ENCODE data around the gene ANKRD13D. TPM values are rescaled to one million over a fixed set of nuclear protein-coding genes. Genes with fewer than 3 reads are reported as not detected.

ANKRD13D gene
- total RNA-seq, 1 donor from 2014 or later = 40.8 TPM

DNA sequence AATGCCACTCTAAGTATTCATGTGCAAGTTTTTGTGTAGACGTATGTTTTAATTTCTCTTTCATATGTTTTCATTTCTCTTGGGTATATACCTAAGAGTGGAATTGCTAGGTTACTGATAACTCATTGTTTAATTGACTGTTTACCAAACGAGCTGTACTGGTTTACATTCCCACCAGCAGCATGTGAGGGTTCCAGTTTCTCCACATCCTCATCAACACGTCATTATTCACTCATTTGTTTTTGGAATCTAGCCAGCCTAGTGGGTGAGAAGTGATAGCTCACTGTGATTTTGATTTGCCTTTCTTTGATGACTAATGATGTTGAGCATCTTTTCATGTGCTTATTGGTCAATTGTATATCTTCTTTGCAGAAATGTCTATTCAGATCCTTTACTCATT is 4.0 kb downstream of the ANKRD13D start:
- no peaks in the 10 kb centered on the region for H3K27me3 Mint-ChIP-seq (ENCODE audit: low read depth, unreplicated experiment)
- Histone ChIP-seq H3K4me3 (ENCODE audit: insufficient read depth, low read depth, low read length) (no peak overlapping the region), H3K27me3 (ENCODE audit: insufficient read depth, low read length) (no peaks in the 10 kb centered on the region), H3K9me3 (ENCODE audit: insufficient read depth, low read depth, low read length) (peaks cover 3% of the 10 kb centered on the region), H3K4me2 (ENCODE audit: low read length) (peak overlapping the region; percentile 45), H2AFZ (ENCODE audit: low read depth, low read length) (no peak overlapping the region), H3K4me1 (ENCODE audit: insufficient read depth, low read length) (peaks cover 30% of the 10 kb centered on the region), H3K9ac (ENCODE audit: low read length) (no peak overlapping the region), H3K27ac (ENCODE audit: low read depth, low read length) (peak overlapping the region; percentile 25), H3K36me3 (ENCODE audit: insufficient read depth, low read length) (peaks cover 24% of the 10 kb centered on the region), H3K79me2 (ENCODE audit: insufficient read depth, low read length) (peaks cover 62% of the 10 kb centered on the region), H4K20me1 (ENCODE audit: insufficient read depth, low read length) (peaks cover 45% of the 10 kb centered on the region)
- peaks cover 7% of the 10 kb centered on the region for H3K4me1 Mint-ChIP-seq (ENCODE audit: low read depth, unreplicated experiment)
- peaks cover 36% of the 10 kb centered on the region for H3K36me3 Mint-ChIP-seq (ENCODE audit: low read depth, unreplicated experiment)
- peaks cover 9% of the 10 kb centered on the region for H3K9me3 Mint-ChIP-seq (ENCODE audit: unreplicated experiment)
- FAIRE-seq = no peak
- no peak overlapping the region for H3K27ac Mint-ChIP-seq (ENCODE audit: unreplicated experiment)
- no peak overlapping the region for H3K4me3 Mint-ChIP-seq (ENCODE audit: unreplicated experiment)
- DNase-seq (ENCODE audit: low read depth) = peak; percentile 58
- TF ChIP-seq CTCF (IDR thresholded peaks at IDR 0.05; ENCODE audit: insufficient read depth, low read depth, low read length) (no peak), EZH2 (IDR thresholded peaks at IDR 0.05; ENCODE audit: insufficient read depth, low read length) (no peak)

DNA sequence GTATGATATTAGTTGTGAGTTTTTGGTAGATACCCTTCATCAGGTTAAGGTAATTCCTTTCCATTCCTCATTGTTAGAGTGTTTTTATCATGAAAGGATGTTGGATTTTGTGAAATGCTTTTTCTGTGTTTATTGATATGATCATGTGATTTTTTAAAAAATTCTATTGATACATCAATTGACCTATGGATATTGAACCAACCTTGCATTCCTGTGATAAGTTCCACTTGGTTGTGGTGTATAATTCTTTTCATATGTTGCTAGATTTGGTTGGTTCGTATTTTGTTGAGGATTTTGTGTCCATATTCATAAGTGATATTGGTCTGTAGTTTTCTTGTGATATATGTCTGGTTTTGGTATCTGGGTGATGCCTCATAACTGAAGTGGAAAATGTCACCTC is 6.7 kb downstream of the ANKRD13D start:
- no peak overlapping the region for H3K4me2 ChIP-seq (ENCODE audit: low read length)
- H3K4me1 ChIP-seq (ENCODE audit: insufficient read depth, low read length) = peaks cover 16% of the 10 kb centered on the region
- Mint-ChIP-seq H3K4me1 (ENCODE audit: low read depth, unreplicated experiment) (peaks cover 4% of the 10 kb centered on the region), H3K27me3 (ENCODE audit: low read depth, unreplicated experiment) (no peaks in the 10 kb centered on the region), H3K9me3 (ENCODE audit: unreplicated experiment) (peaks cover 9% of the 10 kb centered on the region), H3K36me3 (ENCODE audit: low read depth, unreplicated experiment) (peaks cover 46% of the 10 kb centered on the region), H3K4me3 (ENCODE audit: unreplicated experiment) (no peak overlapping the region), H3K27ac (ENCODE audit: unreplicated experiment) (no peak overlapping the region)
- no peak for DNase-seq (ENCODE audit: low read depth)
- peaks cover 48% of the 10 kb centered on the region for H3K79me2 ChIP-seq (ENCODE audit: insufficient read depth, low read length)
- no peak overlapping the region for H3K4me3 ChIP-seq (ENCODE audit: insufficient read depth, low read depth, low read length)
- peaks cover 24% of the 10 kb centered on the region for H3K36me3 ChIP-seq (ENCODE audit: insufficient read depth, low read length)
- H4K20me1 ChIP-seq (ENCODE audit: insufficient read depth, low read length) = peaks cover 51% of the 10 kb centered on the region
- no peak overlapping the region for H2AFZ ChIP-seq (ENCODE audit: low read depth, low read length)
- no peak for FAIRE-seq
- TF ChIP-seq CTCF (IDR thresholded peaks at IDR 0.05; ENCODE audit: insufficient read depth, low read depth, low read length) = no peak
- no peak for TF ChIP-seq EZH2 (IDR thresholded peaks at IDR 0.05; ENCODE audit: insufficient read depth, low read length)
- H3K27me3 ChIP-seq (ENCODE audit: insufficient read depth, low read length) = no peaks in the 10 kb centered on the region
- H3K9ac ChIP-seq (ENCODE audit: low read length) = no peak overlapping the region
- H3K27ac ChIP-seq (ENCODE audit: low read depth, low read length) = no peak overlapping the region
- H3K9me3 ChIP-seq (ENCODE audit: insufficient read depth, low read depth, low read length) = peaks cover 3% of the 10 kb centered on the region

GRCh38 chr11:67298786-67299185 is 9.7 kb downstream of the ANKRD13D start:
- Histone ChIP-seq H3K27ac (ENCODE audit: low read depth, low read length) (no peak overlapping the region), H2AFZ (ENCODE audit: low read depth, low read length) (no peak overlapping the region), H3K4me1 (ENCODE audit: insufficient read depth, low read length) (no peaks in the 10 kb centered on the region), H4K20me1 (ENCODE audit: insufficient read depth, low read length) (peaks cover 41% of the 10 kb centered on the region), H3K4me2 (ENCODE audit: low read length) (no peak overlapping the region), H3K4me3 (ENCODE audit: insufficient read depth, low read depth, low read length) (no peak overlapping the region), H3K79me2 (ENCODE audit: insufficient read depth, low read length) (peaks cover 30% of the 10 kb centered on the region), H3K9ac (ENCODE audit: low read length) (no peak overlapping the region), H3K36me3 (ENCODE audit: insufficient read depth, low read length) (peaks cover 15% of the 10 kb centered on the region), H3K27me3 (ENCODE audit: insufficient read depth, low read length) (no peaks in the 10 kb centered on the region), H3K9me3 (ENCODE audit: insufficient read depth, low read depth, low read length) (peaks cover 3% of the 10 kb centered on the region)
- no peaks in the 10 kb centered on the region for H3K4me1 Mint-ChIP-seq (ENCODE audit: low read depth, unreplicated experiment)
- no peak overlapping the region for H3K27ac Mint-ChIP-seq (ENCODE audit: unreplicated experiment)
- peaks cover 35% of the 10 kb centered on the region for H3K36me3 Mint-ChIP-seq (ENCODE audit: low read depth, unreplicated experiment)
- peaks cover 9% of the 10 kb centered on the region for H3K9me3 Mint-ChIP-seq (ENCODE audit: unreplicated experiment)
- H3K4me3 Mint-ChIP-seq (ENCODE audit: unreplicated experiment) = no peak overlapping the region
- no peak for DNase-seq (ENCODE audit: low read depth)
- no peak for FAIRE-seq
- no peaks in the 10 kb centered on the region for H3K27me3 Mint-ChIP-seq (ENCODE audit: low read depth, unreplicated experiment)
- TF ChIP-seq EZH2 (IDR thresholded peaks at IDR 0.05; ENCODE audit: insufficient read depth, low read length) = no peak
- TF ChIP-seq CTCF (IDR thresholded peaks at IDR 0.05; ENCODE audit: insufficient read depth, low read depth, low read length) = no peak

All from astrocyte (in vitro differentiated cells and primary cell).